Measurements from ENCODE around the gene CLCN5. TPM values are rescaled to one million over a fixed set of nuclear protein-coding genes. Genes with fewer than 3 reads are reported as not detected.
A peak's percentile ranks its signal among the peaks of the same experiment; 100 is the strongest.

Gene CLCN5
- total RNA-seq, 2 donors from 2014 or later, result 2.0 to 13.6 TPM

DNA sequence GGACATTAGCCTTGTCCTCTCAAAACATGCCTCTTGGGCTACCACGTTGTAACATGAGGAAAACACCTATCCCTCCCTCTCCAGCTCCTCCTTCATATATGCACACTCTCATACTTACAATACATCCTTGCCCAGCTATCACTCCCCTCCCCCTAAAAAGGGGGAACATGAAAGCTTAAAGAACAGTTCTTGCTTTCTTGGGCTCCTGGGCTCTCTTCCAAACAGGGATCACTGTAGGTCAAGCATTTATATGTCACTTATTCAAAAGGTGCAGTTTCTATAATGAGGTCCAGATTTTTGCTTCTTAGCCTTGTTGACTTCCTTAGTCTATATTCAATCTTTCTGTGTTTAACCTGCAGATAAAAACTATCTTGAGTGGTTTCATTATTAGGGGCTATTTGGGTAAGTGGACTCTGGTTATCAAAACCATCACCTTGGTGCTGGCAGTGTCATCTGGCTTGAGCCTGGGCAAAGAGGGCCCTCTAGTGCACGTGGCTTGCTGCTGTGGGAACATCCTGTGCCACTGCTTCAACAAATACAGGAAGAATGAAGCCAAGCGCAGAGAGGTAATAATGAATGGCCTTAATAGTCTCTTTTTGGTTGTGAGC is 159.0 kb downstream of the CLCN5 start:
- no peak overlapping the region for H3K27ac ChIP-seq
- 30% methylated on average over 3 of the region's 3 CpGs for WGBS
- H3K36me3 ChIP-seq, result no peaks in the 10 kb centered on the region
- no peaks in the 10 kb centered on the region for H3K9me3 ChIP-seq
- peak; percentile 31 for DNase-seq (ENCODE audit: low spot score)
- H3K4me3 ChIP-seq, result no peak overlapping the region
- no peaks in the 10 kb centered on the region for H3K27me3 ChIP-seq (replicated peaks; ENCODE audit: insufficient read depth)
- intact Hi-C loops (cut with DNase I), result loop anchor here (10.0 kb wide), 1 partner anchor 167 kb away; no protein-coding TSS in a partner anchor
- peak; percentile 26 for TF ChIP-seq POLR2AphosphoS5 (IDR thresholded peaks at IDR 0.05)
- TF ChIP-seq, protein P1, sequence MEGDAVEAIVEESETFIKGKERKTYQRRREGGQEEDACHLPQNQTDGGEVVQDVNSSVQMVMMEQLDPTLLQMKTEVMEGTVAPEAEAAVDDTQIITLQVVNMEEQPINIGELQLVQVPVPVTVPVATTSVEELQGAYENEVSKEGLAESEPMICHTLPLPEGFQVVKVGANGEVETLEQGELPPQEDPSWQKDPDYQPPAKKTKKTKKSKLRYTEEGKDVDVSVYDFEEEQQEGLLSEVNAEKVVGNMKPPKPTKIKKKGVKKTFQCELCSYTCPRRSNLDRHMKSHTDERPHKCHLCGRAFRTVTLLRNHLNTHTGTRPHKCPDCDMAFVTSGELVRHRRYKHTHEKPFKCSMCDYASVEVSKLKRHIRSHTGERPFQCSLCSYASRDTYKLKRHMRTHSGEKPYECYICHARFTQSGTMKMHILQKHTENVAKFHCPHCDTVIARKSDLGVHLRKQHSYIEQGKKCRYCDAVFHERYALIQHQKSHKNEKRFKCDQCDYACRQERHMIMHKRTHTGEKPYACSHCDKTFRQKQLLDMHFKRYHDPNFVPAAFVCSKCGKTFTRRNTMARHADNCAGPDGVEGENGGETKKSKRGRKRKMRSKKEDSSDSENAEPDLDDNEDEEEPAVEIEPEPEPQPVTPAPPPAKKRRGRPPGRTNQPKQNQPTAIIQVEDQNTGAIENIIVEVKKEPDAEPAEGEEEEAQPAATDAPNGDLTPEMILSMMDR (IDR thresholded peaks at IDR 0.05), result peak in 1 of 4 experiments; percentile 24
- no peak for TF ChIP-seq POLR2A (IDR thresholded peaks at IDR 0.05)
- no peaks in the 10 kb centered on the region for H3K4me1 ChIP-seq (replicated peaks)

GRCh38 chrX:50082741-50083140 is 160.3 kb downstream of the CLCN5 start:
- intact Hi-C loops (cut with DNase I), result loop anchor here (10.0 kb wide), 1 partner anchor 168 kb away; no protein-coding TSS in a partner anchor

DNA sequence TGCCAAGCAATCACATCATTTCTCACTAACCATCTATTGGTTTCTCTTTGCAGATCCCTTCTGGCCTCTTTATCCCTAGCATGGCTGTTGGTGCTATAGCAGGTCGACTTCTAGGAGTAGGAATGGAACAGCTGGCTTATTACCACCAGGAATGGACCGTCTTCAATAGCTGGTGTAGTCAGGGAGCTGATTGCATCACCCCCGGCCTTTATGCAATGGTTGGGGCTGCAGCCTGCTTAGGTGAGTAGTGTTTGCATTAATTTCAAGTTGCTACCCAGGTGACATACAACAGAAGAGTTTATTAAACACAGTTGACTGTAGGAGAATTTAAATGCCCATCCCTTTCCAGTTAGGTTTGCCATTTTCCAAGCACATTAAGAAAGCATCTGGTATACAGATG is 166.2 kb downstream of the CLCN5 start:
- DNase-seq (ENCODE audit: low spot score), result no peak
- H3K4me1 ChIP-seq (replicated peaks), result no peaks in the 10 kb centered on the region
- WGBS, result 88% methylated on average over 3 of the region's 3 CpGs
- intact Hi-C loops (cut with DNase I), result loop anchor here (10.0 kb wide), 1 partner anchor 174 kb away; no protein-coding TSS in a partner anchor
- H3K27me3 ChIP-seq (replicated peaks; ENCODE audit: insufficient read depth), result no peaks in the 10 kb centered on the region
- TF ChIP-seq, protein P1 (IDR thresholded peaks at IDR 0.05), result no peak
- TF ChIP-seq POLR2A (IDR thresholded peaks at IDR 0.05) (no peak), POLR2AphosphoS5 (IDR thresholded peaks at IDR 0.05) (no peak)
- no peak overlapping the region for H3K27ac ChIP-seq
- H3K9me3 ChIP-seq, result no peaks in the 10 kb centered on the region
- no peaks in the 10 kb centered on the region for H3K36me3 ChIP-seq
- H3K4me3 ChIP-seq, result no peak overlapping the region

More at GRCh38 chrX:50082741-50083140, 160.3 kb downstream of the CLCN5 start:
- H3K9me3 ChIP-seq, result no peaks in the 10 kb centered on the region
- no peak for DNase-seq (ENCODE audit: low spot score)
- no peaks in the 10 kb centered on the region for H3K4me1 ChIP-seq (replicated peaks)
- no peak overlapping the region for H3K27ac ChIP-seq
- H3K36me3 ChIP-seq, result no peaks in the 10 kb centered on the region
- H3K27me3 ChIP-seq (replicated peaks; ENCODE audit: insufficient read depth), result no peaks in the 10 kb centered on the region
- 90% methylated on average over 2 of the region's 2 CpGs for WGBS
- TF ChIP-seq POLR2AphosphoS5 (IDR thresholded peaks at IDR 0.05), result no peak
- TF ChIP-seq, protein P1 (IDR thresholded peaks at IDR 0.05), result no peak
- no peak overlapping the region for H3K4me3 ChIP-seq

DNA sequence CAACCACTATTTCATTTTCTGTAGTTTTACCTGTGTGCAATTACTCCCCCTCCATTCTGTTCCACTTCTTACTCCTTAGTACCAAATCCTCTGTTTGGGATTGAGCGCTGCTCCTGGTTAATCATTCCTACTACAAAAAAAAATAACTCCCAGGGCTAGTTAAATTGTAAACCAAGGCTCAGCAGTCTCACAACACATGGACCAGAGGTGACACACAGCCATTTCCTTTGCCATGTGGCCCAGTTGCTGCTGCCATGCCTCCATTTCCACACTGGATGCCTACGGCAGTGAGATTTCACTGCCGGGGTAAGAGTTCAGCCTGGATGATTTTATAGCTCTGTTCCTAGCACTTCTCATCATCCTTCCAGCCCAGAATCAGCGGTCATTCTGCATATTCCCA is 171.2 kb downstream of the CLCN5 start:
- no peak for DNase-seq (ENCODE audit: low spot score)
- no peaks in the 10 kb centered on the region for H3K27me3 ChIP-seq (replicated peaks; ENCODE audit: insufficient read depth)
- no peaks in the 10 kb centered on the region for H3K4me1 ChIP-seq (replicated peaks)
- intact Hi-C loops (cut with DNase I), result no loop called here
- H3K27ac ChIP-seq, result no peak overlapping the region
- no peaks in the 10 kb centered on the region for H3K9me3 ChIP-seq
- H3K4me3 ChIP-seq, result no peak overlapping the region
- WGBS, result 90% methylated on average over 4 of the region's 4 CpGs
- TF ChIP-seq POLR2A (IDR thresholded peaks at IDR 0.05) (no peak), POLR2AphosphoS5 (IDR thresholded peaks at IDR 0.05) (no peak)
- TF ChIP-seq, protein P1 (IDR thresholded peaks at IDR 0.05), result no peak
- H3K36me3 ChIP-seq, result no peaks in the 10 kb centered on the region

DNA sequence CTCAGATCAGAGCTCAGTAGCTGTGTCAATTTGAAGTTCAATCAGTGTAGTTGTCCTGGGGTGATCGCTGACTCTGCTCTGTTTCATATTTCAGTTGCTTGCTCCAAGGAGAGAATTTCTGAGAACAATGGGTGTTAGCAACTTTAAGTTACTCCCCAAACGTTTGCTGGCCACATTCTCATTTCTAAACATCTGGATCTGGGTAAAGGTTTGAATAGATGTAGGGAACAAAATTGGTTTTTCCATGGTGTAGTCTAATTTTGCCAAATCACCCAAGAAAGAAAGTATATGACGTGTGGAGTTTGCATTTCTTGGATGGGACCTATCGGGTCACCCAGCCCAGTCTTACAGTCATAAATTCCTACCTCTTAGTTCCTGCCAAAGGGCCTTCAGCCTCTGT is 174.7 kb downstream of the CLCN5 start:
- Histone ChIP-seq H3K27me3 (replicated peaks; ENCODE audit: insufficient read depth) (no peaks in the 10 kb centered on the region), H3K4me1 (replicated peaks) (no peaks in the 10 kb centered on the region), H3K4me3 (no peak overlapping the region), H3K9me3 (no peaks in the 10 kb centered on the region), H3K27ac (no peak overlapping the region), H3K36me3 (no peaks in the 10 kb centered on the region)
- no peak for DNase-seq (ENCODE audit: low spot score)
- 56% methylated on average over 4 of the region's 4 CpGs for WGBS
- intact Hi-C loops (cut with DNase I), result no loop called here
- TF ChIP-seq, protein P1 (IDR thresholded peaks at IDR 0.05), result no peak
- TF ChIP-seq POLR2A (IDR thresholded peaks at IDR 0.05) (no peak), POLR2AphosphoS5 (IDR thresholded peaks at IDR 0.05) (no peak)

All from prostate gland (tissue), 2 donors.